GM18499 (cell line): Measurements from ENCODE around the gene NPEPPS.
"Not testable (repeated sequence)": the region's sequence is repeated elsewhere in the genome, so short reads cannot be mapped to it uniquely, and the experiment has no call there.

Source experiments
- ATAC-seq: cut with Tn5 transposase; IDR thresholded peaks from one replicate; pipeline ENCODE4 v1.9.1; 2021; ENCODE audit warnings: moderate number of reproducible peaks; ENCODE audit not compliant: insufficient read depth, unreplicated experiment

NPEPPS gene

DNA sequence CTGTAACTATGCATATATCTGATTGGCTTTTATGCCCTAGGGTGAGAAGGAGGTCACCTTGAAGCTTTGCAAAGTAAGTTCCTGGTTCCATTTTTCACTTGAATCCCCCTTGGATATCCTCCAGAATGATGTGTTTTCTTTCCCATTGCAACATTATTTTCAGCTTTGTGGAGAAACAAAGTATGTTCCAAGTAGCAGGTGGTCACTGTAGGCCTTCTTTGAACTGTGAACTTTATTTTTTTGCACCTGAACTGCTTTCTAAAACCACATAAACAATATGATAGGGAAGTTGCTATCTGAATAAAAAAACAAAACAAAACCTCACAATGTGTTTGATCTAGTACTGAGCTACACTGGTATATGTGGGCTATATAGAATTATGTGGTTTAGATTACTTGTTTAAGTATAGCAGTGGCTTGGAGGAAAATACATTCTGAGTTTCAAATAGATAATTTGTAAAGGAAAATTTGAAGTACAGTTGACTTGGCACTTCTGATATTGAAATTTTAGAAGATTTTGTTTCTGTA is 29.7 kb downstream of the NPEPPS start:
- ATAC-seq: not testable (repeated sequence)

DNA sequence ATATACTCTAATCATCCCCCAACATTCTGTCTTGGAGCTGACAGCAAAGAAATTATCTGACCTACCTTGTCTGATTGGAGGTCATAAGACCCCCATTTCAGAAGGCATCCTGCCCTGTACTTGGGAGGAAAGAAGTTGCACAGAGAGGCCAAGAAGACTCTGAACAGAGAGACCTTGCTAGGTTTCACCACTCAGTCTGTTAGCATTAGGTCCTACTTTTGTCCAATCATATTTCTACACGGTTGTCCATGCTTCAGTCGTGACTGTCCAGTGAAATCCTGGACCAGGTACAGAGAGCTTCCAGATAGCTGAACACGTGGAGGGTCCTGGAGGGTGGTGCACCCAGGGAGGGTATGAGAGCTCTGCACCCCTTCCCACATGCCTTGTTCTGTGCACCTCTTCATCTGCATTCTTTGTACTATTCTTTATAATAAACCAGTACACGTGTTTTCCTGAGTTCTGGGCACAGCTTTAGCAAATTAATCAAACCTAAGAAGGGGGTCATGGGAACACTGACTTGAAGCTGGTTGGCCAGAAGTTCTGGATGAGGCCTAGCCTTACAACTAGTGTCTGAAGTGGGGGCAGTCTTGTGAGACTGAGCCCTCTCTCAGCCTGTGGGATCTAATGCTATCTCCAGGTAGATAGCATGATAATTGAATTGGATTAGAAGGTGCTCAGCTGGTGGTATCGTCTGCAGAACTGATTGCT is 30.9 kb downstream of the NPEPPS start:
- ATAC-seq: not testable (repeated sequence)

DNA sequence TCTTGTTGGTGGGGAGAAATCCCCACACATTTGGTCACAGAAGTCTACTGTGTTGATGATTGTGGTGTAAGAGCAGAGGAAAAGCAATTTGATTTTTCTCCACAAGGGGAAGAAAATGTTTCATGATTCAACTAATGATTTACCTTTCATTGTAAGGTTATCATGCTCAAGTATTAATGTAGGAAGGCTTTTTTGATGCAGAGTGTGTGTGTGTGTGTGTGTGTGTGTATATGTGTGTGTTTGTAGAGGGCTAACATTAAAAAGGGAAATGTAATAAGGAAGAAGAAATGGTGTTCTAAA is 31.4 kb downstream of the NPEPPS start:
- ATAC-seq: not testable (repeated sequence)

DNA sequence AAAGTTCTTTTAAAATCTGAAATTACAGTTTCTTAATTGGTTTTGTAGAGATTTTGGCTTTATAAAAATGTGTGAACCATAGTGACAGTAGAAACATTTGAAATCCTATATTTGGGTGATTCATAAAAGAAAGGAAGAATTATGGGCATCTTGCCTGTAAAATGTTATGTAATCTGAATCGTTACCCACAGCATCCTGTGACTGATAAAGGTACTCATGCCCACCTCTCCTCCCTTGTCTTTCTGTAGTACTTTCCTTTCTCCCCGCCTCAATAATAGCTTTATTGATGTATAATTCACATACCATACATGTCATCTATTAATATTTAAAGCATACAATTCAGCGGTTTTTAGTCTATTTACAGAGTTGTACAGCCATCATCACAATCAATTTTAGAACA is 36.4 kb downstream of the NPEPPS start:
- not testable (repeated sequence) for ATAC-seq

DNA sequence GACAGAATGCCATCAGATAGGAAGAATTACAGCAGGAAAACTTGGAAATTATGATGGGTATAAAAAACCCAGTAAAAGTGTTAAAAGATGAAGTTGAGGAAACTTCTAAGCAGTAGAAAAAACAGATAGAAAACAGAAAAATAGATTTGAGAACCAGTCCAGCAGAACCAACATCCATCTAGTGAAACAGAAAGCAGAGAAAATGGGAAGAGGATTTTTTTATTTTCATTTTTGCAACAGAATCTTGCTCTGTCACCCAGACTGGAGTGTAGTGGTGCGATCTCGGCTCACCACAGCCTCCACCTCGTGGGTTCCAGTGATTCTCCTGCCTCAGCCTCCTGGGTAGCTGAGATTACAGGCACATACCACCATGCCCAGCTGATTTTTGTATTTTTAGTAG is 41.7 kb downstream of the NPEPPS start:
- ATAC-seq: not testable (repeated sequence)

DNA sequence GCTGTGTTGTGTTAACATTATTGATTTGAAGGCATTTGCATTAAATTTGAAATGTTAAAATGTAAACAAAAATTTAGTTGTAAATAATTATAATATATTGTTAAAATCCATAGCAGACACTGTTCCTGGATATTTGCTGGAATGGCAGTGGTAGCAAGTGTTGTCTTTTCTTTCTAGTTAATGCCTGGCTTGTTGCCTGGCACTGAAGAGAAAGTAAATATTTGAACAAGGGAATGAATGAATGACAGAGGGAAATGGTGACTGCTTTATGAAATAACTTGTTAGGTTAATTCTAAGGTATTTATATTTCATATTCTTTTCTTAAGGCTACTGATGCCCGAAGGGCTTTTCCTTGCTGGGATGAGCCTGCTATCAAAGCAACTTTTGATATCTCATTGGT is 51.5 kb downstream of the NPEPPS start:
- not testable (repeated sequence) for ATAC-seq

DNA sequence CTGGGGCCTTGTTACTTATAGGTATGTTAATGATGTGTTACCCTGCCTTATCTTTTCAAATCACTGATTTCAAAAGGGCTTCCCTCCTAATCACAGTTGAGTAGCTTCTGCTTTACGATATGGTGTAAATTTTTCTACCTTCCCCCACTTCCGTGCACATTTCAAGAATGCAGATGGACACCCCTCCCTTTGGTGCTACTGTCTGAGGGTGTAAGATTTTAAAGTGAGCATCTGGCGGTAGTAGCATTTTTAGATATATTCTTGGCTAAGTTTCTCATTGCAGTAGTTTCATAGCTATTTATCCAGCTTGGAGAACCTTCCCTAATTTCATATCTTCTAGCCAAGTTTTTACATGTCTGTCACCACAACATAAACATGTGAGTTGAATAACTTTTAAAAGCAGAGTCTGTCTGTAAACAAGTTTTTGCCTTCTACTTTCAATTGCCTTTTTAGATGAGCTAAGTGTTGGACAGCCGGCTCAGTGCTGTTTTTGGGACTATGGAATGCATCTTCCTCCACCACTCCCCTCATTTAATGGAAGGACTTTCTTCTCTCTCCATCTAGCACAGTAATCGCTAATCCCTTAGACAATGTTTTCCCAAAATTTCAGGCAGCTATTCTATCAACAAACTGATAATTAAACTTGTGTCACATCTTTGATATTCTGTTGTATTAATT is 55.6 kb downstream of the NPEPPS start:
- not testable (repeated sequence) for ATAC-seq

DNA sequence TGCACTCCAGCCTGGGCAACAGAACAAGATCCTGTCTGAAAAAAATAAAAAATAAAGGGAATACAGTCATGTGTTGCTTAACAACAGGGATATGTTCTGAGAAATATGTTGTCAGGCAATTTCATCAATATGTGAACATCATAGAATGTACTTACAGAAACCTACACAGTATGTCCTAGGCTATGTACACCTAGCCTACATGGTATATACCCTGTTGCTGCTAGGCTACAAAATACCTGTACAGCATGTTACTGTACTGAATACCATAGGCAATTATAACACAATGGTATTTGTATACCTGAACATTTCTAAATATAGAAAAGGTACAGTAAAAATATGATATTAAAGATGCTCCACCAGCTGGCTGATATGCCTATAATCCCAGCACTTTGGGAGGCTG is 62.6 kb downstream of the NPEPPS start:
- ATAC-seq: not testable (repeated sequence)

DNA sequence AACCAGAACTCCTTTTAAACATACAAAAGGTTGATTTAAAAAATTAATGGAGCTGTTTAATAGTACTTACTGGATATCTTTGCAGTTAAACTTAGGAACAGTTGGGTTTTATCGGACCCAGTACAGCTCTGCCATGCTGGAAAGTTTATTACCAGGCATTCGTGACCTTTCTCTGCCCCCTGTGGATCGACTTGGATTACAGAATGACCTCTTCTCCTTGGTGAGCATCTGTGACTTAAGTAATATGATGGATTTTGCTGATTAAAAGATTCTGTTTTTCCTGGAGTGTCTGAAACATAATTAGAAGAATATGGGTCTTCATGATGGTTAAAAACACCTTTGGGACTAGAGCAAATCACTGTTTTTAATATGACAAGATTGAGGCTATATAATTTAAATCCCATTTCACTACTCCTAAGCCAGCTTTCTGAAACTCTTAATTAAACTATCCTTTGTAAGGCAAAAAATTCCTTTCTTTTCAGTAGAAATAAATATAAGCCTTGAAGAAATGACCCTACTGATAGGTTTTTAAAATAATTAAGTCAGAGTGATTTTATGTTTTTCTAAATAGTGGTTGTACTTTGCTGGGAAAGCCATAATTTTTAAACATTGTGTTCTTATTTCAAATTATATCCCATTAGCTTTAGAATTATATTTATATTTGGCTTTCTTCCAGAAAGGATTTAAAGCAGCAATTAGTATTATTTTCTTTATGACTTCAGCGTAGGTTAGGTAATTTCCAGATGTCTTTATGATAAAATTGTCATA is 73.1 kb downstream of the NPEPPS start:
- ATAC-seq: no peak

DNA sequence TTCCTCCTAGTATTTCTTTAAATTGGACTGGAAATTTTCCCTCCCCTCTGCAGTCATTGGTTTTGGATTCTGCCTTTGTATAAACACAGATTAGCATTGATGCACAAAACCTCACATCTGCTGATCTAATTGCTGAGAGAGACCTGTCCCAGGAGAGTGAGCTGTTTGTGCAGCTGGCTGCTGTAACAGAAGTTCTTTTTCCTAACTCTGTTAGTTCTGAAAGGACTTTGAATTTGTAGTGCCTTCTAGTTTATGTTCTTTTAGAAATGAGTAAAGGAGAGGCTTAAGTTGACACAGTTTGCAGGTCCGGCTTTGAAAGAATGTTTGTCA is 73.7 kb downstream of the NPEPPS start:
- ATAC-seq: no peak

DNA sequence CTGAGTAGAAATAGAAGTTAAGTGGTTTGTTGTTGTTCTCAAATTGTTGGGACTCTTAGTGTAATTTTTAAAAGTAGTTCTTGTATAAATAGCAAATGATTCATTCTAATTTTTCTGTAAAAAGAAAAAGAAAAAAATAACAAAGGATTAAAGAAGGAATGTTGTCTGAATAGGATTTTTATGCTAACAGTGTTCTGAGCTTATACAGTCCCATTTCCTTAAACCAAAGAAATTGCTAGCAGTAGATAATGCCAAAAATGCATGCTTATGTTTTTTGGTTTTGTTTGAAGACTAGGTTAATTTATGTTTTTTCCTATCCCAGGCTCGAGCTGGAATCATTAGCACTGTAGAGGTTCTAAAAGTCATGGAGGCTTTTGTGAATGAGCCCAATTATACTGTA is 74.1 kb downstream of the NPEPPS start:
- ATAC-seq: no peak

DNA sequence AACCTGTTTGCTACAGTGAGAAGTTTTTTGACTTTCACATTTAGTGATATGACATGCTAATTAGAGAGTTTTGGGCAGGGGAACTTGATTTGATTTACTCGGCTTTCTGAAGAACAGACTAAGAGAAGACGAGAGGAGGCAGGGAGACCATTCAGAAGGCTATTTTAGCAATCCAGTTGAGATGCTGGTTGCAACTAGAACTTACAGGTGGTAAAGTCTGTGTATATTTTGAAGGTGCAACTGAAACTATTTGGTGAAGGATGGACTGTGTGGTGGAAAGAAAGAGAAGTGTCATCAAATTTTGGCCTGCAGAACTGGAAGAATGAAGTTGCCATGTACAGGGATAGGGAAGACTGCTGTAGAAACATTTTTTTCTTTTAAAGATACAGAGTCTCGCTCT is 76.6 kb downstream of the NPEPPS start:
- ATAC-seq: no peak

DNA sequence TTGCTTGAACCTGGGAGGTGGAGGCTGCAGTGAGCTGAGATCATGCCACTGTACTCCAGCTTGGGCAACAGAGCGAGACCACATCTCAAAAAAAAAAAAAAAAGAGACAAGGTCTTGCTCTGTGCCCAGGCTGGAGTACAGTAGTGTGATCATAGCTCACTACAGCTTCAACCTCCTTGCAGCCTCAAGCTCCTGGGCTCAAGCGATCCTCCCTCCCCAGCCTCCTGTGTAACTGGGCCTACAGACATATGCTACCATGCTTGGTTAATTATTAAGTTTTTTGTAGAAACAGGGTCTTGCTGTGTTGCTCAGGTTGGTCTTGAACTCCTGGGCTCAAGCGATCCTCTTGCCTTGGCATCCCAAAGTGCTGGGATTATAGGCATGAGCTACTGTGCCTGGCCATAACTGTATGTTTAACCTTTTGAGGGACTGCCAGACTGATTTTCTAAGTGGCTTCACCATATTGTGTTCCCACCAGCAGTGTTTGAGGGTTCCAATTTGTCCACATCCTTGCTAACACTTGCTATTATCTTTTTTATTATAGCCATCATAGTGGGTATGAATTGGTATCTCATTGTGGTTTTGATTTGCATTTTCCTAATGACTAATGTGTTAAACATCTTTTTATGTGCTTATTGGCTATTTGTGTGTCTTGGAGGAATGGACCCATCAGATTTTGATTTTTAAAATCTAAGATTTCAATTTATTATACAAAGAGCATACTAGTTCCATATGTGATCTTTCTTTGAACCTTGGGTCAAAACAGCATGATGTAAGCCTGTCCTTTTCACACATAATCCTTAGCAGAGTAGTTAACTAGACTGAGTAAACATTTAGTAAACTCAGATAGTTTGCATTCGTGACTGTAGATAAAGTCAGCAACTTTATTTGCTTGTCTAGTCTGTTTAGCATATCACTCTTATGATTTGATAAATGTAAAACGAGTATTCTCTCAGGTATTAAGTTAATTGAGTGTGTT is 80.8 kb downstream of the NPEPPS start:
- no peak for ATAC-seq

DNA sequence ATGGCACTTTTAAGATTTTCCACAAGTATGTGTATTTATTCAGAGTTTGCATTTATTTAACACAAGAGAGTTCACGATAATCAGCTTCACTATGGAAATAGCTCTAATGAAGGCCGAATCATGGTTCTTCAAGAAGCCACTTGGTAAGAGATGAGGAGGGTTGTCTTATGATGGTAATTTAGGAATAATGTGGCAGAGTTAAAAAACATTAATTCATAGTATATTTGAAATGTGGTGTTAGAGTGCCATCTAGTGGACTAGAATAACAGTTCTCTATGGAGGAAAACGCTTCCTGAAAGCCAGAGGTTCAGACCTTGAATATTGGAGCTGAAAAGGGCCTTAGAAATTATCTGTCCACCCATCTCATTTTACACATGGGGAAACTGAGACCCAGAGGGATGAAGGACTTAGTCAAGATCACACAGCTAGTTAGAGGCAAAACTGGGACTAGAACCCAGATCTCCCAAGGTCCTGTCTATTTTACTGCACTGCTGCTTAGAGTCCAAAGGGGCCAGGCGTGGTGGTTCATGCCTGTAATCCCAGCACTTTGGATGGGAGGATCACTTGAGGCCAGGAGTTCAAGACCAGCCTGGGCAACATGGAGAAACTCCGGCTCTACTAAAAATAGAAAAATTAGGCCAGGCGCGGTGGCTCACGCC is 85.0 kb downstream of the NPEPPS start:
- ATAC-seq: no peak

DNA sequence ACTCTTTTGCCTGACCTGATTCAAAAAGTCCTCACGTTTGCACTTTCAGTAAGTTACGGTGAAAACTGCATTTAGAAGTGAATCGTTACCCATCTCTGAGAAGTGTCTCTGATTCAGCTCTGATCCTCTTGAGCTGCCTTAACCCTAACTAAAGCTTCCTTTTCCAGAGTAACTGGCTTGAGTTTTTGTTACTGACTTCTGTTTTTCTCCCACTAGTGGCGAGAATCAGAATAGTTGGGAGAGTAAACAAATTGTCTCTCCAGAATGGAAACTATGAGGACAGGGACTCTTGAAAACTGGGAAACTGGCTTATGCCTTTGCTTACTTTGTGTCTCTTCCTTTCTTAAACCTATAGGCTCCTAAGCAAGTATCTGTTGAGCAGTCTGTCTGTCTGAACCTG is 87.5 kb downstream of the NPEPPS start:
- ATAC-seq: no peak

DNA sequence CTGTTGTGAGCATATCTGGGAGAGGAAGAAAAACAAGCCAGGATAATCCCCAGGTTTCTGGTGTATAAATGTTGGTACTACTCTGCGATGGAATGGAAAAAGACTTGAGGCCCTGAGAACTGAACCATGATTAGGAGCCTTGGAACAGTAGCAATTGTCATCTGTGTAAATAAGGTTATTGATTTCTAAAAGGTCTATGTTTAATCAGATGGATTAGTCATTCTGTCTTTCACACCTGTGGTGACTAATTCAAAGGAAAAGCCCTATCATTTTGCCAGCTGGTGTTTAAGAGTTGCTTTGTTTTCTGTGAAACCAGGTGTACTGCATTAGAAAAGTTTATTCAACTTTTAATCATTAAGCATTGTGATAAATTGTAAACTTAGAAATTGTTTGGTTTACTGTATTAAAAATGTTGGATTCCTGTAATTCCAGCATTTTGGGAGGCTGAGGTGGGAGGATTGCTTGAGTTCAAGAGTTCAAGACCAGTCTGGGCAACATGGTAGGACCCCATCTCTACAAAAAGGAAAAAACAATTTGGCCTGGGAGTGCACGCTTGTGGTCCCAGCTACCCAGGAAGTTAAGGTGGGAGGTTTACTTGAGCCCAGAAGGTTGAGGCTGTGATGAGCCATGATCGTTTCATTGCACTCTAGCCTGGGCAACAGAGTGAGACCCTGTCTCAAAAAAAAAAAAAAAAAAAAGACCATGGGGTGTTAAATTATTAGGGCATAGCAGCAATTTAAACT is 89.8 kb downstream of the NPEPPS start:
- no peak for ATAC-seq

DNA sequence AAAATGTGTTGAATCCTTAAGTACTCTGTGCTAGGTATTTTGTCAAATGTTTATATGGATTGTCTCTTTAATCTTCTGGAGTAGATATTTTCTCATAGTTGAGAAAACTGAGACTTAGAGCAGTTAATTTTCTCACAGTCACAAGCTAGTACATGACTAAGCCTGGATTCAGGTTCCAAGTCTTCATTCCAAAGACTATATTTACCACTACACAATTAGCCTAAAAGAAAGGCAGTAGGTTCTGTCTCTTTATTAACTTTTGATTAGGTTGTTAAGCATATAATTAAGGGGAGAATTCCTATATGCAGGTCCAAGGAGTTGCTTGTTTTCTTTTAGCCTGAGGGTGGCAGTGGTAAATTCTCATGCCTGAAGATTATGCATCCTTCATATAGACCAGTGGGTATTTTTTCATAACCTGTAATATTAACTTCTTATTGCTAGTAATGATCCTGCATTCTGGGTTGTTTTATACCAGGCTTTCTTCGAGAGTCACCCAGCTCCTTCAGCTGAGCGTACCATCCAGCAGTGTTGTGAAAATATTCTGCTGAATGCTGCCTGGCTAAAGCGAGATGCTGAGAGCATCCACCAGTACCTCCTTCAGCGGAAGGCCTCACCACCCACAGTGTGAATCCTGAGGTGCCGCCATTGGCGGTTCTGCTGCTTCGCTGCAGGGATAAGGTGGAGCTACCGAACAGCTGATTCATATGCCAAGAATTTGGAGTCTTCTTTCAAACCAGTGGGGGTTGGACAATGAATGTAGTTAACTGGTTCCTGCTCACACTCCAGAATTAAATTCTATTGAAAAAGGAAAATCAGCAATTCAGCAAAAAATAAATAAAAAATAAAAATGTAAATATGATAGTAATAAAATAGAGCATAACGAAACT is 90.6 kb downstream of the NPEPPS start:
- ATAC-seq: no peak

DNA sequence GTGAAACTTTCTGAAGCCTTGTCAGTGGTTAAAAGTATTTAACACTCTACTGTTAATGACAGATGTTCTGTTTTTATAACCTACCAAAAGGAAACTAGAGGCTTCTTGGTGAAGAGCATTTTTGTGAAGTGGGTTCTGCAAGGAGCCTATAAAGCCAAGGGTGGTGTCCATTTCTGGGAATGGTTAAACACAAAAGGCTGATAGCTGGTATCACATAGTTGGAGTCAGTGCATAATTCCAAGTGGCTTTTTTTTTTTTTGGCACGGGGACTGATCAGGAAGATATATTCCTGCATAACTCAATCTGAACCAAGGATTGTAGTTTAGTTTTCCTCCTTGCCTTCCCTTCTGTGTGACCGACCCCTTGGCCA is 91.3 kb downstream of the NPEPPS start:
- ATAC-seq: no peak
